GM23338 (cell line): Measurements from ENCODE around the gene EHD1. TPM values are rescaled to one million over a fixed set of nuclear protein-coding genes. Genes with fewer than 3 reads are reported as not detected.

Experiments used
- ATAC-seq: fragments of 200-7000 bp; cut with Tn5 transposase; 3 replicates; pipeline ENCODE4 v1.9.1; 2020
- DNase-seq: peaks from one replicate; pipeline ENCODE4 v3.0.0-alpha.2; 2015; ENCODE audit warnings: low spot score
- H2AFZ ChIP-seq: fragments of 200-600 bp; sonication (generic); 2 replicates; pipeline ENCODE4 v1.8.0; 2016; ENCODE audit warnings: antibody characterized with exemption, mild to moderate bottlenecking, moderate library complexity
- H3F3A ChIP-seq: fragments of 200-600 bp; sonication (generic); replicated peaks from 2 replicates; pipeline ENCODE4 v1.8.0; 2017; ENCODE audit warnings: antibody characterized with exemption, mixed run types, low read depth
- H3K27ac ChIP-seq: fragments of 200-600 bp; sonication (generic); 2 replicates; pipeline ENCODE4 v1.6.1; 2016; ENCODE audit warnings: low read depth
- H3K27me3 ChIP-seq: fragments of 200-600 bp; sonication (generic); 2 replicates; pipeline ENCODE4 v1.8.0; 2016; ENCODE audit warnings: mild to moderate bottlenecking, mixed run types, moderate library complexity; ENCODE audit not compliant: insufficient read depth
- H3K36me3 ChIP-seq: fragments of 200-600 bp; sonication (generic); 2 replicates; pipeline ENCODE4 v1.8.0; 2016; ENCODE audit warnings: mild to moderate bottlenecking; ENCODE audit not compliant: insufficient read depth
- H3K4me1 ChIP-seq: fragments of 200-600 bp; sonication (generic); 2 replicates; pipeline ENCODE4 v1.8.0; 2016; ENCODE audit warnings: mild to moderate bottlenecking, moderate library complexity; ENCODE audit not compliant: insufficient read depth
- H3K4me2 ChIP-seq: fragments of 200-600 bp; sonication (generic); 2 replicates; pipeline ENCODE4 v1.7.1; 2017; ENCODE audit warnings: mixed run types
- H3K4me3 ChIP-seq: fragments of 200-600 bp; sonication (generic); 2 replicates; pipeline ENCODE4 v1.6.1; 2016; ENCODE audit warnings: mixed run types
- H3K79me2 ChIP-seq: fragments of 200-600 bp; sonication (generic); replicated peaks from 2 replicates; pipeline ENCODE4 v1.8.0; 2017; ENCODE audit warnings: mild to moderate bottlenecking; ENCODE audit not compliant: insufficient read depth
- H3K9me2 ChIP-seq: fragments of 200-600 bp; sonication (generic); 2 replicates; pipeline ENCODE4 v1.8.0; 2017; ENCODE audit not compliant: insufficient read depth
- H4K20me1 ChIP-seq: fragments of 200-600 bp; sonication (generic); replicated peaks from 2 replicates; pipeline ENCODE4 v1.8.0; 2017; ENCODE audit warnings: mild to moderate bottlenecking; ENCODE audit not compliant: insufficient read depth
- H3K27ac Mint-ChIP-seq: 2 replicates; pipeline ENCODE4 v1.8.0; 2020; ENCODE audit warnings: inconsistent platforms, mild to moderate bottlenecking, moderate library complexity, mixed read lengths
- H3K27me3 Mint-ChIP-seq: 3 replicates; pipeline ENCODE4 v1.8.0; 2022; ENCODE audit warnings: low read depth, mild to moderate bottlenecking, moderate library complexity, mixed read lengths, inconsistent platforms; ENCODE audit not compliant: insufficient read depth, poor library complexity
- H3K36me3 Mint-ChIP-seq: 3 replicates; pipeline ENCODE4 v1.8.0; 2021; ENCODE audit warnings: low read depth, mild to moderate bottlenecking, inconsistent platforms, moderate library complexity, mixed read lengths
- H3K4me1 Mint-ChIP-seq: 3 replicates; pipeline ENCODE4 v1.8.0; 2020; ENCODE audit warnings: mild to moderate bottlenecking, inconsistent platforms, mixed read lengths
- H3K4me3 Mint-ChIP-seq: 3 replicates; pipeline ENCODE4 v1.8.0; 2021; ENCODE audit warnings: moderate library complexity, mild to moderate bottlenecking, inconsistent platforms, mixed read lengths
- H3K9me3 Mint-ChIP-seq: 3 replicates; pipeline ENCODE4 v1.8.0; 2020; ENCODE audit warnings: moderate library complexity, mild to moderate bottlenecking, inconsistent platforms, mixed read lengths
- CREB1 ChIP-seq: fragments of 250-450 bp; sonication (Bioruptor Pico); IDR thresholded peaks from 2 replicates; pipeline ENCODE4 v1.5.0; 2020; ENCODE audit warnings: low read depth, mild to moderate bottlenecking, moderate library complexity
- CTCF ChIP-seq, 2 experiments: fragments of 200-600 bp in 1 of 2; sonication (generic) in 1 of 2; conservative IDR thresholded peaks; 2 replicates each; pipeline versions ENCODE4 v1.5.1 to v1.6.1; 2016 to 2017; ENCODE audit warnings: antibody characterized with exemption in 2 of 2, low read depth in 2 of 2, mild to moderate bottlenecking in 2 of 2, moderate library complexity in 1 of 2
- ETS1 ChIP-seq: IDR thresholded peaks from 2 replicates; pipeline ENCODE4 v1.6.1; 2016; ENCODE audit warnings: antibody characterized with exemption
- EZH2phosphoT487 ChIP-seq: fragments of 200-600 bp; sonication (generic); IDR thresholded peaks from one replicate; pipeline ENCODE4 v1.8.1; 2018; ENCODE audit warnings: antibody characterized with exemption; ENCODE audit not compliant: unreplicated experiment
- JUNB ChIP-seq: IDR thresholded peaks from one replicate; pipeline ENCODE4 v1.6.1; 2016; ENCODE audit warnings: antibody characterized with exemption; ENCODE audit not compliant: unreplicated experiment
- POLR2AphosphoS5 ChIP-seq: IDR thresholded peaks from 2 replicates; pipeline ENCODE4 v1.6.1; 2016; ENCODE audit warnings: antibody characterized with exemption, low read depth
- polyA plus RNA-seq: library from polyadenylated mRNA; unstranded; fragments of >200 nt; fragmentation: Nextera tagmentation; extraction: Ambion mirVana; gene quantifications from 2 replicates; pipeline ENCODE4 v1.2.1, GENCODE V29; 2016
- total RNA-seq: library from RNA; depleted of rRNA; stranded (reverse); fragments of >200 nt; shearing (Covaris generic); gene quantifications from 2 replicates; pipeline ENCODE4 v1.2.3, GENCODE V29; 2014

EHD1 gene
- total and polyA plus RNA-seq, 2 experiments from 2014 or later: 16.7 to 69.7 TPM

GRCh38 chr11:64810891-64811272 lies 67.5 kb downstream of the EHD1 start (continued):
- TF ChIP-seq CTCF (conservative IDR thresholded peaks at IDR 0.05; ENCODE audit: low read depth in 2 of 2) (no peak), EZH2phosphoT487 (no peak), JUNB (no peak)

- Histone ChIP-seq H3K4me2 (peak within 1 kb of the TSS; percentile 93), H2AFZ (peak within 1 kb of the TSS; percentile 78), H3K4me3 (peak within 1 kb of the TSS; percentile 83), H3K27ac (peak within 1 kb of the TSS; percentile 30; the same call in 1 of the 2 replicates), H3K79me2 (peaks cover 6% of the 10 kb centered on the region; the same call in 1 of the 2 replicates), H3K36me3 (no peaks in the 10 kb centered on the region), H3F3A (peaks cover 4% of the 10 kb centered on the region; the same call in 1 of the 2 replicates), H4K20me1 (0 out of 2 replicates have a peak, but pooled peaks cover 13% of the 10 kb centered on the region), H3K27me3 (no peaks in the 10 kb centered on the region), H3K4me1 (peaks cover 5% of the 10 kb centered on the region; the same call in 1 of the 2 replicates), H3K9me2 (no peaks in the 10 kb centered on the region)
- H3K4me1 Mint-ChIP-seq: peaks cover 9% of the 10 kb centered on the region
- TF ChIP-seq ETS1 (peak; percentile 97), CREB1 (CRISPR knock-in tag) (peak; percentile 55), POLR2AphosphoS5 (peak; percentile 80), EZH2phosphoT487 (no peak)
- ATAC-seq (peak; percentile 97), DNase-seq (peak; percentile 99)
- peaks cover 13% of the 10 kb centered on the region for H3K27me3 Mint-ChIP-seq
- H3K4me3 Mint-ChIP-seq: peak within 1 kb of the TSS; percentile 92
- peak within 1 kb of the TSS; percentile 89 for H3K27ac Mint-ChIP-seq
- H3K36me3 Mint-ChIP-seq: peaks cover 21% of the 10 kb centered on the region
- no peaks in the 10 kb centered on the region; the same call in 2 of the 3 replicates for H3K9me3 Mint-ChIP-seq
Observed at GRCh38 chr11:64810271-64810890, 68.0 kb downstream of the EHD1 start, which contains the start of gene MEN1. Gene MEN1 (minus strand): TSS chr11:64810551. CDS start chr11:64810109, 442 bp downstream.

GRCh38 chr11:64809781-64810241 lies 68.6 kb downstream of the EHD1 start:
- no peak overlapping the region for H3K27ac Mint-ChIP-seq
- H3K4me3 Mint-ChIP-seq: peak overlapping the region; percentile 92
- peak; percentile 81 for DNase-seq
- 0 out of 2 replicates have a peak, but pooled peaks have one; percentile 24 for TF ChIP-seq CREB1 (CRISPR knock-in tag)
- TF ChIP-seq ETS1: no peak
- Histone ChIP-seq H3K36me3 (no peaks in the 10 kb centered on the region), H3K4me1 (peaks cover 5% of the 10 kb centered on the region; the same call in 1 of the 2 replicates), H3K27ac (no peak overlapping the region), H3F3A (peaks cover 4% of the 10 kb centered on the region; the same call in 1 of the 2 replicates), H4K20me1 (0 out of 2 replicates have a peak, but pooled peaks cover 13% of the 10 kb centered on the region), H3K9me2 (no peaks in the 10 kb centered on the region), H3K4me2 (peak overlapping the region; percentile 93), H3K27me3 (no peaks in the 10 kb centered on the region), H2AFZ (peak overlapping the region; percentile 78), H3K79me2 (peaks cover 6% of the 10 kb centered on the region; the same call in 1 of the 2 replicates), H3K4me3 (peak overlapping the region; percentile 83)
- ATAC-seq: peak; percentile 57
- H3K9me3 Mint-ChIP-seq: no peaks in the 10 kb centered on the region; the same call in 2 of the 3 replicates
- H3K27me3 Mint-ChIP-seq: peaks cover 13% of the 10 kb centered on the region
- peaks cover 21% of the 10 kb centered on the region for H3K36me3 Mint-ChIP-seq
- H3K4me1 Mint-ChIP-seq: peaks cover 9% of the 10 kb centered on the region
